ENCODE results near the gene SEC16A. TPM values are rescaled to one million over a fixed set of nuclear protein-coding genes. Genes with fewer than 3 reads are reported as not detected.
A peak's percentile ranks its signal among the peaks of the same experiment; 100 is the strongest.

Gene SEC16A
- polyA plus RNA-seq, 6 donors from 2014 or later, result 10.3 to 35.2 (median 20.0) TPM

GRCh38 chr9:136504512-136505348 lies 21.9 kb upstream of the SEC16A start:
- no peak overlapping the region for H3K4me3 Mint-ChIP-seq
- H3K9me3 Mint-ChIP-seq, result no peaks in the 10 kb centered on the region
- H3K36me3 Mint-ChIP-seq, result peaks cover 0 to 4% of the 10 kb centered on the region in 2 donors
- H3K27me3 Mint-ChIP-seq, result no peaks in the 10 kb centered on the region
- H3K4me1 Mint-ChIP-seq, result no peaks in the 10 kb centered on the region
- DNase-seq, result no peak
- no peak for ATAC-seq (ENCODE audit: low read depth in 2 of 2)
- no peak overlapping the region for H3K27ac Mint-ChIP-seq

- Mint-ChIP-seq H3K4me3 (peak overlapping the region in 1 of 8 donors; percentile 40), H3K9me3 (no peaks in the 10 kb centered on the region), H3K27me3 (no peaks in the 10 kb centered on the region), H3K4me1 (no peaks in the 10 kb centered on the region), H3K36me3 (peaks cover 0 to 4% of the 10 kb centered on the region in 2 donors), H3K27ac (no peak overlapping the region)
- DNase-seq, result no peak
- no peak for ATAC-seq (ENCODE audit: low read depth in 2 of 2)
These were observed 20.2 kb upstream of the SEC16A start for GRCh38 chr9:136502940-136503550.

GRCh38 chr9:136502196-136502595 lies 19.4 kb upstream of the SEC16A start:
- H3K36me3 Mint-ChIP-seq, result peaks cover 0 to 4% of the 10 kb centered on the region in 2 donors

GRCh38 chr9:136501686-136502085 lies 18.8 kb upstream of the SEC16A start:
- Mint-ChIP-seq H3K27ac (no peak overlapping the region), H3K4me1 (no peaks in the 10 kb centered on the region), H3K4me3 (no peak overlapping the region), H3K36me3 (peaks cover 0 to 4% of the 10 kb centered on the region in 2 donors), H3K9me3 (no peaks in the 10 kb centered on the region), H3K27me3 (no peaks in the 10 kb centered on the region)
- no peak for DNase-seq
- ATAC-seq (ENCODE audit: low read depth in 2 of 2), result no peak

More at GRCh38 chr9:136502196-136502595, 19.4 kb upstream of the SEC16A start:
- Mint-ChIP-seq H3K4me3 (no peak overlapping the region), H3K27ac (no peak overlapping the region), H3K9me3 (no peaks in the 10 kb centered on the region), H3K4me1 (no peaks in the 10 kb centered on the region), H3K27me3 (no peaks in the 10 kb centered on the region)
- no peak for DNase-seq
- ATAC-seq (ENCODE audit: low read depth in 2 of 2), result no peak

- Mint-ChIP-seq H3K9me3 (no peaks in the 10 kb centered on the region), H3K27me3 (no peaks in the 10 kb centered on the region), H3K4me3 (no peak overlapping the region), H3K36me3 (peaks cover 0 to 4% of the 10 kb centered on the region in 2 donors), H3K27ac (no peak overlapping the region), H3K4me1 (no peaks in the 10 kb centered on the region)
- no peak for ATAC-seq (ENCODE audit: low read depth in 2 of 2)
- no peak for DNase-seq
These were observed 17.4 kb upstream of the SEC16A start for GRCh38 chr9:136499935-136500910.

- Mint-ChIP-seq H3K27ac (no peak overlapping the region), H3K9me3 (no peaks in the 10 kb centered on the region), H3K27me3 (no peaks in the 10 kb centered on the region), H3K4me3 (no peak overlapping the region), H3K4me1 (no peaks in the 10 kb centered on the region), H3K36me3 (peaks cover 0 to 4% of the 10 kb centered on the region in 2 donors)
- DNase-seq (no peak), ATAC-seq (ENCODE audit: low read depth in 2 of 2) (no peak)
These were observed 16.5 kb upstream of the SEC16A start for GRCh38 chr9:136499071-136499934.

GRCh38 chr9:136497916-136498695 lies 15.3 kb upstream of the SEC16A start:
- no peaks in the 10 kb centered on the region for H3K9me3 Mint-ChIP-seq
- H3K4me3 Mint-ChIP-seq, result no peak overlapping the region
- peaks cover 0 to 4% of the 10 kb centered on the region in 2 donors for H3K36me3 Mint-ChIP-seq
- no peaks in the 10 kb centered on the region for H3K4me1 Mint-ChIP-seq
- ATAC-seq (ENCODE audit: low read depth in 2 of 2) (no peak), DNase-seq (no peak)
- peak overlapping the region in 1 of 6 donors; percentile 41 for H3K27ac Mint-ChIP-seq
- H3K27me3 Mint-ChIP-seq, result no peaks in the 10 kb centered on the region

GRCh38 chr9:136496801-136497620 lies 14.2 kb upstream of the SEC16A start:
- ATAC-seq (ENCODE audit: low read depth in 2 of 2) (no peak), DNase-seq (no peak)
- H3K4me1 Mint-ChIP-seq, result no peaks in the 10 kb centered on the region
- no peaks in the 10 kb centered on the region for H3K27me3 Mint-ChIP-seq
- H3K9me3 Mint-ChIP-seq, result peaks cover 0 to 2% (median 0%) of the 10 kb centered on the region in 7 donors
- H3K36me3 Mint-ChIP-seq, result peaks cover 0 to 4% of the 10 kb centered on the region in 2 donors
- no peak overlapping the region for H3K27ac Mint-ChIP-seq
- no peak overlapping the region for H3K4me3 Mint-ChIP-seq

- no peak for DNase-seq
- no peak overlapping the region for H3K4me3 Mint-ChIP-seq
- H3K9me3 Mint-ChIP-seq, result peaks cover 0 to 2% (median 0%) of the 10 kb centered on the region in 7 donors
- peak overlapping the region in 2 of 6 donors; percentile 36 to 56 for H3K27ac Mint-ChIP-seq
- no peaks in the 10 kb centered on the region for H3K4me1 Mint-ChIP-seq
- ATAC-seq (ENCODE audit: low read depth in 2 of 2), result no peak
- no peaks in the 10 kb centered on the region for H3K27me3 Mint-ChIP-seq
- peaks cover 0 to 4% of the 10 kb centered on the region in 2 donors for H3K36me3 Mint-ChIP-seq
These were observed 13.3 kb upstream of the SEC16A start for GRCh38 chr9:136496181-136496580.

GRCh38 chr9:136495238-136495800 lies 12.5 kb upstream of the SEC16A start:
- H3K36me3 Mint-ChIP-seq, result peaks cover 0 to 4% of the 10 kb centered on the region in 2 donors
- DNase-seq (no peak), ATAC-seq (ENCODE audit: low read depth in 2 of 2) (no peak)
- H3K27ac Mint-ChIP-seq, result no peak overlapping the region
- H3K9me3 Mint-ChIP-seq, result peaks cover 0 to 2% (median 0%) of the 10 kb centered on the region in 7 donors
- H3K4me3 Mint-ChIP-seq, result no peak overlapping the region
- H3K27me3 Mint-ChIP-seq, result no peaks in the 10 kb centered on the region
- H3K4me1 Mint-ChIP-seq, result no peaks in the 10 kb centered on the region

GRCh38 chr9:136494531-136495215 lies 11.8 kb upstream of the SEC16A start:
- ATAC-seq (ENCODE audit: low read depth in 2 of 2) (no peak), DNase-seq (no peak)
- Mint-ChIP-seq H3K27ac (peak overlapping the region in 1 of 6 donors; percentile 33), H3K4me1 (no peaks in the 10 kb centered on the region), H3K27me3 (no peaks in the 10 kb centered on the region), H3K9me3 (peaks cover 0 to 2% (median 0%) of the 10 kb centered on the region in 7 donors), H3K36me3 (peaks cover 0 to 4% of the 10 kb centered on the region in 2 donors), H3K4me3 (no peak overlapping the region)

Data from naive B cell (primary cell).